ENCODE measurements around the gene OR11G2. TPM values are rescaled to one million over a fixed set of nuclear protein-coding genes. Genes with fewer than 3 reads are reported as not detected.
"Not testable (repeated sequence)": the region's sequence is repeated elsewhere in the genome, so short reads cannot be mapped to it uniquely, and the experiment has no call there.

Gene OR11G2
- total and polyA plus RNA-seq, 7 donors: not detected

- H3K36me3 ChIP-seq: no peaks in the 10 kb centered on the region
- intact Hi-C loops (cut with DNase I): no loop called here
- no peaks in the 10 kb centered on the region for H3K27me3 ChIP-seq
- no peak overlapping the region for H3K4me3 ChIP-seq
- H3K9me3 ChIP-seq: no peaks in the 10 kb centered on the region
- TF ChIP-seq POLR2AphosphoS5 (IDR thresholded peaks at IDR 0.05) (no peak), EP300 (IDR thresholded peaks at IDR 0.05) (no peak), CTCF (IDR thresholded peaks at IDR 0.05) (no peak), POLR2A (IDR thresholded peaks at IDR 0.05) (no peak)
- H3K27ac ChIP-seq: no peak overlapping the region
- no peak for DNase-seq
- 56 to 60% methylated on average over 5 of the region's 5 CpGs for WGBS, 2 donors
- H3K4me1 ChIP-seq: no peaks in the 10 kb centered on the region
Observed at GRCh38 chr14:20184181-20184580, 6.5 kb upstream of the OR11G2 start.

GRCh38 chr14:20191396-20191795 is 700 bp downstream of the OR11G2 start:
- no peaks in the 10 kb centered on the region for H3K9me3 ChIP-seq
- TF ChIP-seq EP300 (IDR thresholded peaks at IDR 0.05) (no peak), CTCF (IDR thresholded peaks at IDR 0.05) (no peak), POLR2AphosphoS5 (IDR thresholded peaks at IDR 0.05) (no peak), POLR2A (IDR thresholded peaks at IDR 0.05) (no peak)

GRCh38 chr14:20194101-20194500 is 3.4 kb downstream of the OR11G2 start:
- no peaks in the 10 kb centered on the region for H3K4me1 ChIP-seq
- no peak overlapping the region for H3K4me3 ChIP-seq
- intact Hi-C loops (cut with DNase I): no loop called here
- TF ChIP-seq POLR2A (IDR thresholded peaks at IDR 0.05) (no peak), EP300 (IDR thresholded peaks at IDR 0.05) (no peak), POLR2AphosphoS5 (IDR thresholded peaks at IDR 0.05) (no peak), CTCF (IDR thresholded peaks at IDR 0.05) (no peak)
- no peak overlapping the region for H3K27ac ChIP-seq
- H3K9me3 ChIP-seq: no peaks in the 10 kb centered on the region
- DNase-seq: no peak
- no peaks in the 10 kb centered on the region for H3K36me3 ChIP-seq
- H3K27me3 ChIP-seq: no peaks in the 10 kb centered on the region

More at GRCh38 chr14:20191396-20191795, 700 bp downstream of the OR11G2 start:
- WGBS, 2 donors: 71 to 78% methylated on average over 3 of the region's 3 CpGs
- intact Hi-C loops (cut with DNase I): no loop called here
- H3K4me3 ChIP-seq: no peak overlapping the region
- H3K4me1 ChIP-seq: no peaks in the 10 kb centered on the region
- DNase-seq: no peak
- H3K36me3 ChIP-seq: no peaks in the 10 kb centered on the region
- H3K27me3 ChIP-seq: no peaks in the 10 kb centered on the region
- H3K27ac ChIP-seq: no peak overlapping the region

GRCh38 chr14:20195170-20195569 is 4.5 kb downstream of the OR11G2 start:
- H3K9me3 ChIP-seq; H3K27ac ChIP-seq; intact Hi-C loops (cut with DNase I); DNase-seq; H3K4me3 ChIP-seq; H3K36me3 ChIP-seq; H3K4me1 ChIP-seq; H3K27me3 ChIP-seq: not testable (repeated sequence)
- 65 to 74% methylated on average over 6 of the region's 6 CpGs for WGBS, 2 donors

- H3K4me1 ChIP-seq: no peaks in the 10 kb centered on the region
- H3K4me3 ChIP-seq: no peak overlapping the region
- H3K9me3 ChIP-seq: no peaks in the 10 kb centered on the region
- WGBS, 2 donors: 23 to 28% methylated on average over 2 of the region's 2 CpGs
- no peaks in the 10 kb centered on the region for H3K36me3 ChIP-seq
- intact Hi-C loops (cut with DNase I): no loop called here
- no peak overlapping the region for H3K27ac ChIP-seq
- TF ChIP-seq EP300 (IDR thresholded peaks at IDR 0.05) (no peak), POLR2A (IDR thresholded peaks at IDR 0.05) (no peak), CTCF (IDR thresholded peaks at IDR 0.05) (no peak), POLR2AphosphoS5 (IDR thresholded peaks at IDR 0.05) (no peak)
- H3K27me3 ChIP-seq: no peaks in the 10 kb centered on the region
- no peak for DNase-seq
Observed at GRCh38 chr14:20195911-20196310, 5.2 kb downstream of the OR11G2 start.

All from sigmoid colon (tissue), 7 donors.